ENCODE measurements around the gene CYB561A3. TPM values are rescaled to one million over a fixed set of nuclear protein-coding genes. Genes with fewer than 3 reads are reported as not detected.

Gene CYB561A3
- total and polyA plus RNA-seq, 2 of the 13 experiments (the other 11 are each of a cell fraction or from before 2014, with no cell fraction given) = 11.4 to 14.9 TPM

GRCh38 chr11:61332281-61332796 is 29.3 kb downstream of the CYB561A3 start:
- H2AFZ ChIP-seq (ENCODE audit: low read length) = no peak overlapping the region
- peak; percentile 26 for FAIRE-seq
- in situ Hi-C loops (cut with HindIII; ENCODE audit: extremely low pct_ligation_motif_present, low pct_unique_long_range_greater_than_20kb) = no loop called here
- H4K20me1 ChIP-seq (ENCODE audit: insufficient read depth, low read length) = peaks cover 25% of the 10 kb centered on the region
- H3K27ac ChIP-seq (ENCODE audit: extremely low read length, insufficient read depth, low read length) = peak overlapping the region; percentile 91
- peak; percentile 52 for DNase-seq (ENCODE audit: low spot score)
- BruUV-seq (replicated peaks) = TSS peak; percentile 62
- under 1% methylated on average over 24 of the region's 24 CpGs for WGBS (ENCODE audit: low lambda C conversion rate)
- peaks cover 90% of the 10 kb centered on the region for H3K79me2 ChIP-seq (ENCODE audit: insufficient read depth, low read length)
- peak overlapping the region; percentile 88 for H3K4me2 ChIP-seq (ENCODE audit: low read depth, low read length)
- ChIA-PET CTCF (ENCODE audit: low intra/inter-chr PET ratio, low total read pairs) (interaction anchor here (1.1 kb wide), 1 partner anchor 53 kb away, joined by 4 read pairs; no protein-coding TSS in a partner anchor), POLR2A (interaction anchor here (0.8 to 4.3 kb wide), 6 partner anchors 30 to 97 kb away, joined by 3 to 78 read pairs (median 4); partner anchors contain the start of genes CPSF7, CYB561A3, SDHAF2 and TMEM138)
- peak overlapping the region; percentile 95 to 98 (median 96) for H3K4me3 ChIP-seq (replicated peaks in 1 of 3; ENCODE audit: insufficient read depth in 1 of 3, low read depth in 2 of 3, low read length in 3 of 3)
- peak overlapping the region; percentile 100 for H3K9ac ChIP-seq (ENCODE audit: insufficient read depth, low read depth, low read length)
- intact Hi-C loops (cut with micrococcal nuclease; ENCODE audit: unreplicated experiment) = loop anchor here (10.0 kb wide), 1 partner anchor 78 kb away; no protein-coding TSS in a partner anchor
- no peaks in the 10 kb centered on the region for H3K9me3 ChIP-seq (ENCODE audit: low read length)
- H3K36me3 ChIP-seq (replicated peaks in 1 of 2; ENCODE audit: control insufficient read depth in 1 of 2, insufficient read depth in 2 of 2, low read length in 2 of 2) = peaks cover 4 to 29% of the 10 kb centered on the region in 2 experiments; a peak in 4 of 5 replicates
- ATAC-seq = peak; percentile 27
- H3K27me3 ChIP-seq (ENCODE audit: control insufficient read depth in 1 of 2, insufficient read depth in 2 of 2, low read length in 2 of 2) = no peaks in the 10 kb centered on the region; a peak in 1 of 5 replicates
- peaks cover 75% of the 10 kb centered on the region for H3K4me1 ChIP-seq (ENCODE audit: insufficient read depth, low read length)
- TF ChIP-seq CHD4 (IDR thresholded peaks at IDR 0.05; ENCODE audit: borderline replicate concordance, low read length) = no peak
- TF ChIP-seq FOXA3 (CRISPR knock-in tag; IDR thresholded peaks at IDR 0.05) = peak; percentile 49; the same call in 1 of the 2 replicates
- TF ChIP-seq RNF2 (conservative IDR thresholded peaks at IDR 0.05; ENCODE audit: low read depth) = no peak
- 0 out of 3 replicates have a peak, but pooled peaks have one; percentile 22 for TF ChIP-seq MXI1 (IDR thresholded peaks at IDR 0.05; ENCODE audit: borderline replicate concordance, low read depth, low read length)
- no peak for TF ChIP-seq NR2F1 (CRISPR knock-in tag; IDR thresholded peaks at IDR 0.05)
- peak; percentile 39; the same call in 1 of the 2 replicates for TF ChIP-seq ZNF576 (CRISPR knock-in tag; IDR thresholded peaks at IDR 0.05)
- TF ChIP-seq SIX1 (CRISPR knock-in tag; IDR thresholded peaks at IDR 0.05; ENCODE audit: borderline replicate concordance) = 0 out of 2 replicates have a peak, but pooled peaks have one; percentile 2
- TF ChIP-seq FOXA1 (IDR thresholded peaks at IDR 0.05) = no peak
- TF ChIP-seq FOXA1 (CRISPR knock-in tag; IDR thresholded peaks at IDR 0.05) = peak; percentile 71
- TF ChIP-seq ARNT2 (CRISPR knock-in tag; IDR thresholded peaks at IDR 0.05; ENCODE audit: low read depth) = no peak
- no peak for TF ChIP-seq MAFK (conservative IDR thresholded peaks at IDR 0.05 in 1 of 2, IDR thresholded peaks at IDR 0.05 in 1 of 2; ENCODE audit: low read length in 2 of 2)
- 0 out of 2 replicates have a peak, but pooled peaks have one; percentile 13 for TF ChIP-seq ZNF891 (CRISPR knock-in tag; IDR thresholded peaks at IDR 0.05)
- no peak for TF ChIP-seq RARA (CRISPR knock-in tag; IDR thresholded peaks at IDR 0.05)
- peak; percentile 6 for TF ChIP-seq SRSF1 (optimal IDR thresholded peaks at IDR 0.05; ENCODE audit: low read depth, low read length)
- TF ChIP-seq HMGXB4 (CRISPR knock-in tag; IDR thresholded peaks at IDR 0.05; ENCODE audit: borderline replicate concordance in 1 of 2, low read depth in 1 of 2) = peak in 1 of 2 experiments; percentile 31; a peak in 1 of 4 replicates
- TF ChIP-seq TCF7L2 (IDR thresholded peaks at IDR 0.05; ENCODE audit: low read depth, low read length) = no peak
- TF ChIP-seq THAP9 (CRISPR knock-in tag; IDR thresholded peaks at IDR 0.05; ENCODE audit: borderline replicate concordance) = no peak
- TF ChIP-seq SIN3A (IDR thresholded peaks at IDR 0.05; ENCODE audit: borderline replicate concordance, low read depth, low read length) = 0 out of 2 replicates have a peak, but pooled peaks have one; percentile 30
- TF ChIP-seq KLF12 (CRISPR knock-in tag; IDR thresholded peaks at IDR 0.05; ENCODE audit: borderline replicate concordance) = no peak
- TF ChIP-seq EEA1 (CRISPR knock-in tag; IDR thresholded peaks at IDR 0.05; ENCODE audit: borderline replicate concordance) = 0 out of 2 replicates have a peak, but pooled peaks have one; percentile 6

All from HepG2 (cell line).